Sigmoid colon (tissue), 7 donors: ENCODE measurements around the gene PRR12. TPM values are rescaled to one million over a fixed set of nuclear protein-coding genes. Genes with fewer than 3 reads are reported as not detected.

ENCODE experiments used
- DNase-seq: peaks from one replicate; pipeline ENCODE4 v3.0.0-alpha.2; 2019
- H3K27ac ChIP-seq, 4 donors: fragments of 200-600 bp; sonication (generic); one replicate each; pipeline ENCODE4 v1.5.1; 2016 to 2019; ENCODE audit warnings: mild to moderate bottlenecking in 1 of 4
- H3K27me3 ChIP-seq, 3 donors: fragments of 200-600 bp; sonication (generic); one replicate each; pipeline ENCODE4 v1.5.1; 2019; ENCODE audit warnings: mild to moderate bottlenecking in 1 of 3
- H3K36me3 ChIP-seq, 4 donors: fragments of 200-600 bp; sonication (generic); one replicate each; pipeline ENCODE4 v1.5.1; 2016 to 2019
- H3K4me1 ChIP-seq, 4 donors: fragments of 200-600 bp; sonication (generic); one replicate each; pipeline ENCODE4 v1.5.1; 2017 to 2019
- H3K4me3 ChIP-seq, 4 donors: fragments of 200-600 bp; sonication (generic); one replicate each; pipeline ENCODE4 v1.5.1; 2017 to 2019; ENCODE audit warnings: mild to moderate bottlenecking in 2 of 4, moderate library complexity in 1 of 4
- H3K9me3 ChIP-seq, 4 donors: fragments of 200-600 bp in 3 of 4; sonication (generic) in 3 of 4; one replicate each; pipeline versions ENCODE4 v1.5.1 to v1.6.1; 2013 to 2019
- CTCF ChIP-seq, 4 experiments: fragments of 450-650 bp in 3 of 4; fragments of 200-600 bp in 1 of 4; IDR thresholded peaks; one replicate each; pipeline ENCODE4 v1.5.1; 2016 to 2019; ENCODE audit warnings: antibody characterized with exemption in 4 of 4, mild to moderate bottlenecking in 3 of 4, moderate library complexity in 2 of 4
- EP300 ChIP-seq, 4 donors: sonication (generic); formaldehyde crosslinking; IDR thresholded peaks; one replicate each; pipeline ENCODE4 v1.6.1; 2017; ENCODE audit warnings: antibody characterized with exemption in 4 of 4
- POLR2A ChIP-seq, 2 donors: fragments of 450-650 bp; IDR thresholded peaks; one replicate each; pipeline ENCODE4 v1.6.1; 2016; ENCODE audit warnings: antibody characterized with exemption in 2 of 2, mild to moderate bottlenecking in 2 of 2, moderate library complexity in 2 of 2
- POLR2AphosphoS5 ChIP-seq, 4 donors: sonication (generic); formaldehyde crosslinking; IDR thresholded peaks; one replicate each; pipeline ENCODE4 v1.6.1; 2017; ENCODE audit warnings: antibody characterized with exemption in 4 of 4
- WGBS, 2 donors: extraction: QIAGEN DNeasy Blood & Tissue Kit; methylation state at CpG; one replicate each; pipeline ENCODE4 v1.1.7; 2013; 5-methylcytosine and 5-hydroxymethylcytosine counted together
- intact Hi-C: fragments of 100-400 bp; cut with DNase I; formaldehyde crosslinking; loops from one replicate; pipeline ENCODE4 v1.15.1; 2023
- polyA plus RNA-seq, 3 donors: library from polyadenylated mRNA; stranded (reverse); fragments of 200-250 nt; gene quantifications; one replicate each; pipeline ENCODE4 v1.2.3, GENCODE V29; 2013
- total RNA-seq, 4 donors: library from RNA; depleted of rRNA; stranded (reverse); fragments of >200 nt; gene quantifications; one replicate each; pipeline ENCODE4 v1.1.0, GENCODE V29; 2016
- donor health status: healthy with polysubstance abuse.
- donor health status: Bipolar disorder and iron deficiency.
- donor health status: healthy.

PRR12 gene
- total and polyA plus RNA-seq, 7 donors: 3.0 to 20.4 (median 5.7) TPM

- WGBS, 2 donors: 94 to 95% methylated on average over 17 of the region's 17 CpGs
- Histone ChIP-seq H3K36me3 (peaks cover 0 to 67% (median 32%) of the 10 kb centered on the region in 4 donors), H3K9me3 (no peaks in the 10 kb centered on the region), H3K4me1 (peaks cover 0 to 34% (median 31%) of the 10 kb centered on the region in 4 donors), H3K27ac (no peak overlapping the region), H3K27me3 (no peaks in the 10 kb centered on the region), H3K4me3 (no peak overlapping the region)
- intact Hi-C loops: no loop called here
- no peak for TF ChIP-seq CTCF (IDR thresholded peaks at IDR 0.05)
- no peak for DNase-seq
These were observed 55.6 kb downstream of the PRR12 start for GRCh38 chr19:49646586-49646985.

- no peak overlapping the region for H3K27ac ChIP-seq
- no peak overlapping the region for H3K4me3 ChIP-seq
- TF ChIP-seq EP300 (IDR thresholded peaks at IDR 0.05) (no peak), POLR2AphosphoS5 (IDR thresholded peaks at IDR 0.05) (no peak), POLR2A (IDR thresholded peaks at IDR 0.05) (no peak), CTCF (IDR thresholded peaks at IDR 0.05) (no peak)
- 97% methylated on average over 72 of the region's 72 CpGs for WGBS, 2 donors
- H3K27me3 ChIP-seq: no peaks in the 10 kb centered on the region
- intact Hi-C loops: no loop called here
- peak; percentile 55 for DNase-seq
- no peaks in the 10 kb centered on the region for H3K9me3 ChIP-seq
- H3K36me3 ChIP-seq: peaks cover 39 to 96% (median 65%) of the 10 kb centered on the region in 4 donors
- H3K4me1 ChIP-seq: no peaks in the 10 kb centered on the region
These were observed 60.2 kb downstream of the PRR12 start for GRCh38 chr19:49651029-49651819.

DNA sequence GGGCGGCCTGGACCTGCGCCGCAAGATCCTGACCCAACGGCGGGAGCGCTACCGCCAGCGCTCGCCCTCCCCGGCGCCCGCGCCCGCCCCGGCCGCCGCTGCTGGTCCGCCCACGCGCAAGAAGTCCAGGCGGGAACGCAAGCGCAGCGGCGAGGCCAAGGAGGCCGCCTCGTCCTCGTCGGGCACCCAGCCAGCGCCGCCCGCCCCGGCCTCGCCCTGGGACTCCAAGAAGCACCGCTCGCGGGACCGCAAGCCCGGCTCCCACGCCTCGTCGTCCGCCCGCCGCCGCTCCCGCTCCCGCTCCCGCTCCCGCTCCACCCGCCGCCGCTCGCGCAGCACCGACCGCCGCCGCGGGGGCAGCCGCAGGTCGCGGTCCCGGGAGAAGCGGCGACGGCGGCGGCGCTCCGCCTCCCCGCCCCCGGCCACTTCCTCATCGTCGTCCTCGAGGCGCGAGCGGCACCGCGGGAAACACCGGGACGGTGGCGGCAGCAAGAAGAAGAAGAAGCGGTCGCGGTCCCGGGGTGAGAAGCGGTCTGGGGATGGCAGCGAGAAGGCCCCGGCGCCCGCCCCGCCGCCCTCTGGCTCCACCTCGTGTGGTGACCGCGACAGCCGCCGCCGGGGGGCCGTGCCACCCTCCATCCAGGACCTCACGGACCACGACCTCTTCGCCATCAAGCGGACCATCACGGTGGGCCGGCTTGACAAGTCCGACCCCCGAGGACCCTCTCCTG lies 61.0 kb downstream of the PRR12 start:
- WGBS, 2 donors: 97 to 98% methylated on average over 110 of the region's 110 CpGs
- Histone ChIP-seq H3K27ac (no peak overlapping the region), H3K36me3 (peaks cover 42 to 96% (median 65%) of the 10 kb centered on the region in 4 donors), H3K27me3 (no peaks in the 10 kb centered on the region), H3K4me3 (no peak overlapping the region), H3K9me3 (no peaks in the 10 kb centered on the region), H3K4me1 (no peaks in the 10 kb centered on the region)
- TF ChIP-seq POLR2A (IDR thresholded peaks at IDR 0.05) (no peak), CTCF (IDR thresholded peaks at IDR 0.05) (no peak), POLR2AphosphoS5 (IDR thresholded peaks at IDR 0.05) (no peak), EP300 (IDR thresholded peaks at IDR 0.05) (no peak)
- intact Hi-C loops: no loop called here
- no peak for DNase-seq

GRCh38 chr19:49652551-49653465 lies 61.8 kb downstream of the PRR12 start:
- Histone ChIP-seq H3K4me1 (no peaks in the 10 kb centered on the region), H3K27me3 (no peaks in the 10 kb centered on the region), H3K9me3 (no peaks in the 10 kb centered on the region), H3K4me3 (no peak overlapping the region), H3K27ac (no peak overlapping the region), H3K36me3 (peaks cover 43 to 96% (median 65%) of the 10 kb centered on the region in 4 donors)
- 96% methylated on average over 58 of the region's 58 CpGs for WGBS, 2 donors
- DNase-seq: no peak
- TF ChIP-seq POLR2A (IDR thresholded peaks at IDR 0.05): no peak
- no peak for TF ChIP-seq EP300 (IDR thresholded peaks at IDR 0.05)
- no peak for TF ChIP-seq POLR2AphosphoS5 (IDR thresholded peaks at IDR 0.05)
- no peak for TF ChIP-seq CTCF (IDR thresholded peaks at IDR 0.05)
- intact Hi-C loops: no loop called here
